Transverse colon (tissue), 3 donors: ENCODE results near the gene EXD2.

Experiments used
- CTCF ChIP-seq, 5 experiments: fragments of 200-600 bp in 3 of 5; fragments of 450-650 bp in 2 of 5; sonication (generic) in 3 of 5; IDR thresholded peaks; 1 replicate in 2 of 5; 2 replicates in 3 of 5; pipeline ENCODE4 v1.5.1; 2016 to 2017; ENCODE audit warnings: antibody characterized with exemption in 5 of 5, inconsistent platforms in 3 of 5, mild to moderate bottlenecking in 2 of 5, moderate library complexity in 1 of 5
- EP300 ChIP-seq: sonication (generic); formaldehyde crosslinking; IDR thresholded peaks from one replicate; pipeline ENCODE4 v1.6.1; 2017; ENCODE audit warnings: antibody characterized with exemption, low read depth
- POLR2A ChIP-seq: fragments of 450-650 bp; IDR thresholded peaks from one replicate; pipeline ENCODE4 v1.6.1; 2016; ENCODE audit warnings: antibody characterized with exemption, mild to moderate bottlenecking, moderate library complexity

- TF ChIP-seq CTCF (IDR thresholded peaks at IDR 0.05) (no peak), EP300 (no peak), POLR2A (no peak)
Observed at GRCh38 chr14:69232388-69232787, 41.1 kb downstream of the EXD2 start.
